ENCODE data around the gene ASB1.

Gene ASB1

GRCh38 chr2:238380785-238381184 lies 45.9 kb upstream of the ASB1 start (continued):
- TF ChIP-seq, protein P1, sequence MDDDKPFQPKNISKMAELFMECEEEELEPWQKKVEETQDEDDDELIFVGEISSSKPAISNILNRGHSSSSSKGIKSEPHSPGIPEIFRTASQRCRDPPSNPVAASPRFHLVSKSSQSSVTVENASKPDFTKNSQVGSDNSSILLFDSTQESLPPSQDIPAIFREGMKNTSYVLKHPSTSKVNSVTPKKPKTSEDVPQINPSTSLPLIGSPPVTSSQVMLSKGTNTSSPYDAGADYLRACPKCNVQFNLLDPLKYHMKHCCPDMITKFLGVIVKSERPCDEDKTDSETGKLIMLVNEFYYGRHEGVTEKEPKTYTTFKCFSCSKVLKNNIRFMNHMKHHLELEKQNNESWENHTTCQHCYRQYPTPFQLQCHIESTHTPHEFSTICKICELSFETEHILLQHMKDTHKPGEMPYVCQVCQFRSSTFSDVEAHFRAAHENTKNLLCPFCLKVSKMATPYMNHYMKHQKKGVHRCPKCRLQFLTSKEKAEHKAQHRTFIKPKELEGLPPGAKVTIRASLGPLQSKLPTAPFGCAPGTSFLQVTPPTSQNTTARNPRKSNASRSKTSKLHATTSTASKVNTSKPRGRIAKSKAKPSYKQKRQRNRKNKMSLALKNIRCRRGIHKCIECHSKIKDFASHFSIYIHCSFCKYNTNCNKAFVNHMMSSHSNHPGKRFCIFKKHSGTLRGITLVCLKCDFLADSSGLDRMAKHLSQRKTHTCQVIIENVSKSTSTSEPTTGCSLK (tag by site-specific recombination; IDR thresholded peaks at IDR 0.05): no peak
- TF ChIP-seq IKZF3 (tag by site-specific recombination; IDR thresholded peaks at IDR 0.05) (no peak), ZNF658 (tag by site-specific recombination; IDR thresholded peaks at IDR 0.05) (no peak), OVOL3 (tag by site-specific recombination; IDR thresholded peaks at IDR 0.05) (no peak), BCL11A (tag by site-specific recombination; IDR thresholded peaks at IDR 0.05; ENCODE audit: low read depth) (no peak)
- TF ChIP-seq, protein P2, sequence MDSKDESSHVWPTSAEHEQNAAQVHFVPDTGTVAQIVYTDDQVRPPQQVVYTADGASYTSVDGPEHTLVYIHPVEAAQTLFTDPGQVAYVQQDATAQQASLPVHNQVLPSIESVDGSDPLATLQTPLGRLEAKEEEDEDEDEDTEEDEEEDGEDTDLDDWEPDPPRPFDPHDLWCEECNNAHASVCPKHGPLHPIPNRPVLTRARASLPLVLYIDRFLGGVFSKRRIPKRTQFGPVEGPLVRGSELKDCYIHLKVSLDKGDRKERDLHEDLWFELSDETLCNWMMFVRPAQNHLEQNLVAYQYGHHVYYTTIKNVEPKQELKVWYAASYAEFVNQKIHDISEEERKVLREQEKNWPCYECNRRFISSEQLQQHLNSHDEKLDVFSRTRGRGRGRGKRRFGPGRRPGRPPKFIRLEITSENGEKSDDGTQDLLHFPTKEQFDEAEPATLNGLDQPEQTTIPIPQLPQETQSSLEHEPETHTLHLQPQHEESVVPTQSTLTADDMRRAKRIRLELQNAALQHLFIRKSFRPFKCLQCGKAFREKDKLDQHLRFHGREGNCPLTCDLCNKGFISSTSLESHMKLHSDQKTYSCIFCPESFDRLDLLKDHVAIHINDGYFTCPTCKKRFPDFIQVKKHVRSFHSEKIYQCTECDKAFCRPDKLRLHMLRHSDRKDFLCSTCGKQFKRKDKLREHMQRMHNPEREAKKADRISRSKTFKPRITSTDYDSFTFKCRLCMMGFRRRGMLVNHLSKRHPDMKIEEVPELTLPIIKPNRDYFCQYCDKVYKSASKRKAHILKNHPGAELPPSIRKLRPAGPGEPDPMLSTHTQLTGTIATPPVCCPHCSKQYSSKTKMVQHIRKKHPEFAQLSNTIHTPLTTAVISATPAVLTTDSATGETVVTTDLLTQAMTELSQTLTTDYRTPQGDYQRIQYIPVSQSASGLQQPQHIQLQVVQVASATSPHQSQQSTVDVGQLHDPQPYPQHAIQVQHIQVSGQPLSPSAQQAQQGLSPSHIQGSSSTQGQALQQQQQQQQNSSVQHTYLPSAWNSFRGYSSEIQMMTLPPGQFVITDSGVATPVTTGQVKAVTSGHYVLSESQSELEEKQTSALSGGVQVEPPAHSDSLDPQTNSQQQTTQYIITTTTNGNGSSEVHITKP (tag by site-specific recombination; IDR thresholded peaks at IDR 0.05): no peak

GRCh38 chr2:238381341-238382115 lies 45.2 kb upstream of the ASB1 start:
- no peak overlapping the region for H3K27ac ChIP-seq (ENCODE audit: extremely low read depth, low read depth, low read length)
- POLR2A ChIA-PET: no interaction called here
- H3K36me3 ChIP-seq (ENCODE audit: control insufficient read depth in 2 of 2, insufficient read depth in 1 of 2, low read length in 2 of 2): peaks cover 0 to 23% of the 10 kb centered on the region in 2 experiments; a peak in 1 of 3 replicates
- no peaks in the 10 kb centered on the region; the same call in 1 of the 2 replicates for H3K4me1 ChIP-seq (ENCODE audit: control insufficient read depth, insufficient read depth, low read length)
- no peak overlapping the region for H3K4me3 ChIP-seq (ENCODE audit: low read depth, low read length)
- TF ChIP-seq ZNF24 (tag by site-specific recombination; IDR thresholded peaks at IDR 0.05) (no peak), PRDM4 (tag by site-specific recombination; IDR thresholded peaks at IDR 0.05) (no peak), ZNF202 (tag by site-specific recombination; IDR thresholded peaks at IDR 0.05; ENCODE audit: borderline replicate concordance) (no peak), ZNF169 (tag by site-specific recombination; IDR thresholded peaks at IDR 0.05) (no peak), ZNF610 (tag by site-specific recombination; IDR thresholded peaks at IDR 0.05; ENCODE audit: borderline replicate concordance) (no peak), KLF1 (tag by site-specific recombination; IDR thresholded peaks at IDR 0.05) (no peak), ZNF184 (tag by site-specific recombination; IDR thresholded peaks at IDR 0.05) (no peak), ZNF37A (tag by site-specific recombination; IDR thresholded peaks at IDR 0.05) (no peak), ZNF530 (tag by site-specific recombination; IDR thresholded peaks at IDR 0.05; ENCODE audit: low read depth) (no peak), ZNF707 (tag by site-specific recombination; IDR thresholded peaks at IDR 0.05) (no peak), GLI2 (tag by site-specific recombination; IDR thresholded peaks at IDR 0.05; ENCODE audit: borderline replicate concordance, low read depth) (no peak), ZNF692 (tag by site-specific recombination; IDR thresholded peaks at IDR 0.05) (no peak), ZBTB8A (tag by site-specific recombination; IDR thresholded peaks at IDR 0.05) (no peak), SETDB1 (IDR thresholded peaks at IDR 0.05; ENCODE audit: insufficient read length, low read length) (no peak), ZFP3 (tag by site-specific recombination; IDR thresholded peaks at IDR 0.05; ENCODE audit: low read depth) (no peak), ZNF302 (tag by site-specific recombination; IDR thresholded peaks at IDR 0.05; ENCODE audit: low read depth) (no peak), ZNF621 (tag by site-specific recombination; IDR thresholded peaks at IDR 0.05) (no peak)
- TF ChIP-seq, protein P3, sequence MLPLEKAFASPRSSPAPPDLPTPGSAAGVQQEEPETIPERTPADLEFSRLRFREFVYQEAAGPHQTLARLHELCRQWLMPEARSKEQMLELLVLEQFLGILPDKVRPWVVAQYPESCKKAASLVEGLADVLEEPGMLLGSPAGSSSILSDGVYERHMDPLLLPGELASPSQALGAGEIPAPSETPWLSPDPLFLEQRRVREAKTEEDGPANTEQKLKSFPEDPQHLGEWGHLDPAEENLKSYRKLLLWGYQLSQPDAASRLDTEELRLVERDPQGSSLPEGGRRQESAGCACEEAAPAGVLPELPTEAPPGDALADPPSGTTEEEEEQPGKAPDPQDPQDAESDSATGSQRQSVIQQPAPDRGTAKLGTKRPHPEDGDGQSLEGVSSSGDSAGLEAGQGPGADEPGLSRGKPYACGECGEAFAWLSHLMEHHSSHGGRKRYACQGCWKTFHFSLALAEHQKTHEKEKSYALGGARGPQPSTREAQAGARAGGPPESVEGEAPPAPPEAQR (tag by site-specific recombination; IDR thresholded peaks at IDR 0.05): no peak
- no peaks in the 10 kb centered on the region for H3K9me3 ChIP-seq (ENCODE audit: control insufficient read depth, insufficient read depth, low read depth, low read length)
- CTCF ChIA-PET: no interaction called here

Data from HEK293 (cell line).